GM12865 (cell line): Measurements from ENCODE around the gene C4orf46.

Source experiments
- DNase-seq: peaks from one replicate; pipeline ENCODE4 v3.0.0; 2010; ENCODE audit warnings: low read depth
- H3K4me3 ChIP-seq: 2 replicates; pipeline ENCODE4 v1.5.1; 2011; ENCODE audit warnings: mild to moderate bottlenecking, low read depth, low read length, control low read depth
- CTCF ChIP-seq: IDR thresholded peaks from 2 replicates; pipeline ENCODE4 v1.5.1; 2011; ENCODE audit warnings: low read length, control low read depth, low read depth, inconsistent platforms; ENCODE audit not compliant: insufficient read depth; ENCODE audit errors: missing control alignments

C4orf46 gene

GRCh38 chr4:158652920-158653319 is 18.8 kb downstream of the C4orf46 start:
- DNase-seq = no peak
- H3K4me3 ChIP-seq = peak overlapping the region; percentile 18; the same call in 1 of the 2 replicates
- TF ChIP-seq CTCF = no peak

- DNase-seq = no peak
- H3K4me3 ChIP-seq = no peak overlapping the region
- no peak for TF ChIP-seq CTCF
These were observed 22.5 kb downstream of the C4orf46 start for GRCh38 chr4:158649111-158649680.

GRCh38 chr4:158644760-158645159 is 26.9 kb downstream of the C4orf46 start:
- DNase-seq = no peak
- no peak for TF ChIP-seq CTCF
- no peak overlapping the region for H3K4me3 ChIP-seq

GRCh38 chr4:158644356-158644755 is 27.3 kb downstream of the C4orf46 start:
- no peak overlapping the region for H3K4me3 ChIP-seq
- no peak for DNase-seq
- no peak for TF ChIP-seq CTCF

- H3K4me3 ChIP-seq = no peak overlapping the region
- no peak for DNase-seq
- TF ChIP-seq CTCF = no peak
These were observed 35.1 kb downstream of the C4orf46 start for GRCh38 chr4:158636619-158637018.

- no peak for TF ChIP-seq CTCF
- H3K4me3 ChIP-seq = no peak overlapping the region
- no peak for DNase-seq
These were observed 40.8 kb downstream of the C4orf46 start for GRCh38 chr4:158630893-158631292.

- TF ChIP-seq CTCF = no peak
- DNase-seq = no peak
These were observed 46.1 kb downstream of the C4orf46 start for GRCh38 chr4:158625544-158625943.

More at GRCh38 chr4:158625544-158625943, 46.1 kb downstream of the C4orf46 start:
- H3K4me3 ChIP-seq = no peak overlapping the region
